Astrocyte of the cerebellum (primary cell): ENCODE measurements around the gene ANKS4B.

ENCODE experiments used
- DNase-seq: peaks from one replicate; pipeline ENCODE4 v3.0.0-alpha.2; 2011; ENCODE audit warnings: low read depth
- H3K4me3 ChIP-seq: 2 replicates; pipeline ENCODE4 v1.5.1; 2011; ENCODE audit warnings: mild to moderate bottlenecking, low read depth, low read length, moderate library complexity
- CTCF ChIP-seq: IDR thresholded peaks from 2 replicates; pipeline ENCODE4 v1.5.1; 2012; ENCODE audit warnings: low read length, low read depth, moderate library complexity, mild to moderate bottlenecking; ENCODE audit errors: missing control alignments
- in situ Hi-C: cut with HindIII; loops from 2 replicates; pipeline ENCODE4 v1.10.0; 2017; ENCODE audit warnings: low sequenced_read_pairs

ANKS4B gene

DNA sequence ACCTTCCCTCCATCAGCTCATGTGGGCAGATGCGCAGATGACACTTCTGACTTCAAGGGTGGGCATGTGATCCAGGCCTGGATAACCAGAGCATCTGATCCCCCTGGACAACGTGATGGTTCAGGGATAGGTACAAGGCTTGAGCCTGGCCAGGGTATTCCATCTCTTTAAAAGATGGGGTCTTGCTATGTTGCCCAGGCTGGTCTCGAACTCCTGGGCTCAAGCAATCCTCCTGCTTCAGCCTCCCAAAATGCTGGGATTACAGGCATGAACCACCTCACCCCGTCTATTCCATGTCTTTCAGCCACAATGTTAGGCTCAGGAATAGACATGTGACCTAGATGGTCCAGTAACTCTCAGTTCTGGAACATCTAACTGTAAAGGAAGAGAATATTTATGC, 23.8 kb downstream of the ANKS4B start:
- in situ Hi-C loops = loop anchor here (10.0 kb wide), 1 partner anchor 242 kb away; no protein-coding TSS in a partner anchor
- H3K4me3 ChIP-seq = no peak overlapping the region
- DNase-seq = no peak
- no peak for TF ChIP-seq CTCF

DNA sequence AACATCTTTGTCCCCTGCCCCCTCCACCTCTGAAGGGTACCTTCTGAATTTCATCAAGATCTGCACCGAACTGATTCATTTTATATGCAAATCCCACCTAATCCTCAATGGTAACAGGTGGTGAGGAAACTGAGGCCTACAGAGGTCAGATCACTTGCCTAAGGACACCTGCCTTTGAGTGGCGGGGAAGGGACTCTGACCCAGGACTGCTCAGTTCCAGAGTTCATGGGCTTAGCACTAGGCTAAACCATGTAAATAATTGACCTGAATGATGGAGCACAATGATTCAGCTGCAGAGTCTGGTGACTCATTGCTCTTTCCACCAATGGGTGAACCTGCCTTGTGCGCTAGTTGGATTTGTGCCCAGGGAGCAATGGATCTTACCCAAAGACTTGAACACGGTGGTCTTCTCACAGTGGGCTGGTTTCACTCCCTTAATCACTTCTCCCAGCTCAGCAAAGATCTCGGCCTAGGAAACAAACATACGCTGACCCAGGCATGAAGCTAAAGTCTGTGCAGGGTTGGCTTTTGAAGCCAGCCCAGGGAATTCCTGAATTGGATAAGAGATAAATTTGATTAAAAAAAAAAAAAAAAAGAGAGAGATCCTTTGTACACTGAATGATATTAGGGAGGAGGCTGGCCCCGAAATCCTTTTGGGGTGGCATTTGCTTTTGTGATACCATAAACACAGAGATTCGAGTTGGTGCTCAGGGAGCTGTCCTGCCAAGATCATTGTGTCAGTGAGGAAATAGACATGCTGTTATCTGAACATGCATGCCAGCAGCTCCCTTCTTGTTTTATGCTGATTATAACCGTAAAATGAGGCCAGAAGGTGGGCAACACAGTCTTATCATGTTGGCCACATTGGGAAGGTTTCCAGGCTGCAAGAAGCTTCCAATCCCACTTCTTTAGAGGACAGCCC, 27.6 kb downstream of the ANKS4B start:
- no peak overlapping the region for H3K4me3 ChIP-seq
- no peak for DNase-seq
- no peak for TF ChIP-seq CTCF
- in situ Hi-C loops = no loop called here

DNA sequence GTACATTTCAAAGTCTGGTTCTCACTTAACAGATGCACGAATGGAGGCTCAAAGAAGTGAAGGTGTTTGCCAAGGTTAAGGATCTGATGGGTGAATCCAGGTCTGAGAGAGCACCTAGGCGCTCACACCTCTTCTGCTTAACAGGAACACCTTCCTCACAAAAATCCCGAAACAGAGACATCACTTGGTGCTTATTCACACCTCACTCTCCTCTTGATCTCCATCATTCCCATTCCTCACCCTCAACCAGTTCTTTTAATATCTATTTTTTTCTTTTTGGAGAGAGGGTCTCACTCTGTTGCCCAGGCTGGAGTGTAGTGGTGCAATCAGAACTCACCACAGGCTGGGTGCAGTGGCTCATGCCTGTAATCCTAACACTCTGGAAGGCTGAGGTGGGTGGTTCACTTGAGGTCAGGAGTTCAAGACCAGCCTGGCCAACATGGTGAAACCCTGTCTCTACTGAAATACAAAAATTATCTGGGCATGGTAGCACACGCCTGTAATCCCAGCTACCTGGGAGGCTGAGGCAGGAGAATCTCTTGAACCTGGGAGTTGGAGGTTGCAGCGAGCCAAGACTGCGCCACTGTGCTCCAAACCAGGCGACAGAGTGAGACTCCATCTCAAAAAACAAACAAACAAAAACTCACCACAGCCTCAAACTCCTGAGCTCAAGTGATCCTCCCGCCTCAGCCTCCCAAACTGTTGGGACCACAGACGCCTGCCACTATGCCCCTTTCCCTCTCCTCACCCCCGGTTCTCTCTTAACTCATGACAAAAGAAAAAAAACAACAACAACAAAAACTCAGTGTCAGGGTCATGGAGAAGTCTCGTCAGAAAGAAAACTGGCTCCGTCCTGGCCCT, 29.5 kb downstream of the ANKS4B start:
- no peak for DNase-seq
- no peak for TF ChIP-seq CTCF
- in situ Hi-C loops = no loop called here
- H3K4me3 ChIP-seq = no peak overlapping the region

- no peak for TF ChIP-seq CTCF
- no peak for DNase-seq
- in situ Hi-C loops = no loop called here
- H3K4me3 ChIP-seq = no peak overlapping the region
Observed at GRCh38 chr16:21263640-21264570, 30.4 kb downstream of the ANKS4B start.

GRCh38 chr16:21264571-21265036, 31.1 kb downstream of the ANKS4B start:
- in situ Hi-C loops = loop anchor here (5.0 kb wide), 1 partner anchor 32 kb away; the partner anchor contains the start of gene ANKS4B
- no peak for TF ChIP-seq CTCF
- H3K4me3 ChIP-seq = no peak overlapping the region
- DNase-seq = no peak
